ENCODE data around the gene GREB1.

Gene GREB1

DNA sequence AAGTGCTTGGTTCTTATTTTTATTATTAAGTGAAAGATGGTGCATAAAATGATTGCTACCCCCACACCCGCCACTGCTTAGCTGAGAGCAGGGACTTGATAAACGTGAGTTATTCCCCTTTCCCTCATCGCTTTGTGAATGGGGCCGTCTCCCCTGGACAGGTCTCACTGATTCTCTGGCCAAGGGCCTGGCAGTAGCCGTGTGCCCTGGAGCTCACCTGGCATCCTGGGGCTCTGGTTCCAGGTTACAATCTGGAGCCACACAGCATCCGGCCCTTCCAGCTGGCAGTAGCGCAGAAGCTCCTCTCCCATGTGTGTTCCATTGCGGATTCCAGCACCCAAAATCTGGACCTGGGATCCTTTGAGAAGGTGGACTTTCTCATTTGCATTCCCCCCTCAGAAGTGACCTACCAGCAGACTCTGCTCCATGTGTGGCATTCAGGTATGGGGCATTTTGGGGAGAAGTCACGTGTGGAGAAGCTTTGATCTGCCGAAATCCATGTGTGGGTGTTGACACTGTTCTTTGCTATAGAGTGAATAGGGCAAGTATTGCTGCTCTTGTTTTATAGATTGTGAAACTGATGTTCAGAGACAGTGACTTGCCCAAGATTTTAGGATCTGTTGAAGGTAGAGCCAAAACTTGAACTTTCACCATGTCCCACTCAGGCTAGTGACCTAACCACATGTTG is 63.8 kb downstream of the GREB1 start:
- DNase-seq (ENCODE audit: extremely low spot score), result no peak
- CTCF ChIA-PET, result no interaction called here
- TF ChIP-seq NFRKB (IDR thresholded peaks at IDR 0.05), result no peak
- TF ChIP-seq SUZ12 (IDR thresholded peaks at IDR 0.05), result no peak
- TF ChIP-seq ZNF384 (IDR thresholded peaks at IDR 0.05), result no peak
- TF ChIP-seq HDGF (IDR thresholded peaks at IDR 0.05; ENCODE audit: borderline replicate concordance), result no peak
- no peak for TF ChIP-seq L3MBTL2 (conservative IDR thresholded peaks at IDR 0.05)
- no peak for TF ChIP-seq ELF4 (IDR thresholded peaks at IDR 0.05)
- TF ChIP-seq FOXM1 (IDR thresholded peaks at IDR 0.05; ENCODE audit: borderline replicate concordance), result no peak
- no peak for TF ChIP-seq FOXA1 (IDR thresholded peaks at IDR 0.05)
- TF ChIP-seq FOXK2 (IDR thresholded peaks at IDR 0.05), result no peak
- no peak for TF ChIP-seq LEF1 (IDR thresholded peaks at IDR 0.05; ENCODE audit: borderline replicate concordance)
- TF ChIP-seq SP1 (IDR thresholded peaks at IDR 0.05), result no peak
- TF ChIP-seq, protein P1, sequence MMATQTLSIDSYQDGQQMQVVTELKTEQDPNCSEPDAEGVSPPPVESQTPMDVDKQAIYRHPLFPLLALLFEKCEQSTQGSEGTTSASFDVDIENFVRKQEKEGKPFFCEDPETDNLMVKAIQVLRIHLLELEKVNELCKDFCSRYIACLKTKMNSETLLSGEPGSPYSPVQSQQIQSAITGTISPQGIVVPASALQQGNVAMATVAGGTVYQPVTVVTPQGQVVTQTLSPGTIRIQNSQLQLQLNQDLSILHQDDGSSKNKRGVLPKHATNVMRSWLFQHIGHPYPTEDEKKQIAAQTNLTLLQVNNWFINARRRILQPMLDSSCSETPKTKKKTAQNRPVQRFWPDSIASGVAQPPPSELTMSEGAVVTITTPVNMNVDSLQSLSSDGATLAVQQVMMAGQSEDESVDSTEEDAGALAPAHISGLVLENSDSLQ (IDR thresholded peaks at IDR 0.05), result no peak
- no peak for TF ChIP-seq ARNT (IDR thresholded peaks at IDR 0.05)
- no peak for TF ChIP-seq BHLHE40 (IDR thresholded peaks at IDR 0.05; ENCODE audit: borderline replicate concordance)
- POLR2A ChIA-PET, result no interaction called here

DNA sequence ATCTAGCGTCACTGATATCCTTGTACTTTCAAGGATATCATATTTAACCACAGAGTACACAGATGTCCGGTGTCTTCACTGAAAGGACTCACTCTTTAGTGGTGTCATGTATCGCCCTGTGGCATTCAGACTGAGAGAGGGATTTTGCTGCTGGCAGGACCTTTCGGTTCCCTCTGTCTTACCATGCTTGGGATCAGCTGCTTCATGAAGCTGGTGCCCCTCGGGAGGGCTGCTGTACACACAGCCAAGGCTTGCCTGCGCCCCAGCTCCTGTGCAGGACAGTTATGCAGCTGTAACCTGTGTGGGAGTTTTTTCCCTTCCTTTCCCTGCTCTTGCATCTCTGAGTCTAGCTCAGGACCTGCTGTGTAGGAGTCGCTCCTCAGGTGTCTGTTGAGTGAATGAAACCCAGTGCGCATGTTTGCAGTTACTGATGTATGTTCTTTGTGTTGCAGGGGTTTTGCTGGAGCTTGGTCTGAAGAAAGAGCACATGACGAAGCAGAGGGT is 64.4 kb downstream of the GREB1 start:
- POLR2A ChIA-PET, result no interaction called here
- TF ChIP-seq CTBP1 (IDR thresholded peaks at IDR 0.05; ENCODE audit: borderline replicate concordance), result no peak
- TF ChIP-seq LEF1 (IDR thresholded peaks at IDR 0.05; ENCODE audit: borderline replicate concordance), result no peak
- TF ChIP-seq SP1 (IDR thresholded peaks at IDR 0.05), result no peak
- no peak for TF ChIP-seq FOXA1 (IDR thresholded peaks at IDR 0.05)
- CTCF ChIA-PET, result no interaction called here
- no peak for DNase-seq (ENCODE audit: extremely low spot score)

DNA sequence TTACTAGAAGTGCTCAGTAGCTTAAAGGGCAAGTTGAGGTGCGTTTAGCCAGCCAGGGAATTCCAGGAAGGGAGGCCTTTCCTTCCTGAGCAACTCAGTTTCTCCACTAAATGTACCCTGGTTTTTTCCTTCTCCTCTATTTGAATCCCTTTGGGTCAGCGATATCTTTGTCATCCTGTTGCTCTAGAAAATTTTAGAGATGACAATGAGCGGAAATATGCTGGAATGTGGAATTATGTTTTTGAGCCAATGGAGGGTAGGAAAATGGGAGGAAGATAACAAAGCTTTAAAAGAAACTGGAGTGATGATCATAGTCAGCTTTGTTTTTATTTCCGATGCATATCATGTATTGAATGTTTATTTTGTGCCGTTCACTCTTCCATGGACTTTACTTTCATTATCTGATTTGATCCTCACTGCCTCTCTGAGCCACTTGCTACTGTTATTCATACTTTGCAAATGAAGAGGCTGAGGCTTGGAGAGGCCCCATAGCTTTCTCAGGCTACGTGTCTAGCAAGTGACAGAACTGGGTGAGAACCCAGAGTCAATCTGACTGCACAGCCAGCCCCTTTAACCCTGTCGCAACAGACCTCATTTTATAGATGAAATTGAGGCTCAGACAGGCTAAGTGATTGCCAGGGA is 68.8 kb downstream of the GREB1 start:
- ChIA-PET CTCF (interaction anchor here (1.5 to 1.6 kb wide), 2 partner anchors 18 to 21 kb away, joined by 3 to 4 read pairs; no protein-coding TSS in a partner anchor), POLR2A (no interaction called here)
- no peak for TF ChIP-seq ARNT (IDR thresholded peaks at IDR 0.05)
- no peak for TF ChIP-seq CTBP1 (IDR thresholded peaks at IDR 0.05; ENCODE audit: borderline replicate concordance)
- no peak for TF ChIP-seq L3MBTL2 (conservative IDR thresholded peaks at IDR 0.05)
- no peak for TF ChIP-seq BHLHE40 (IDR thresholded peaks at IDR 0.05; ENCODE audit: borderline replicate concordance)
- TF ChIP-seq NFRKB (IDR thresholded peaks at IDR 0.05), result no peak
- DNase-seq (ENCODE audit: extremely low spot score), result no peak

DNA sequence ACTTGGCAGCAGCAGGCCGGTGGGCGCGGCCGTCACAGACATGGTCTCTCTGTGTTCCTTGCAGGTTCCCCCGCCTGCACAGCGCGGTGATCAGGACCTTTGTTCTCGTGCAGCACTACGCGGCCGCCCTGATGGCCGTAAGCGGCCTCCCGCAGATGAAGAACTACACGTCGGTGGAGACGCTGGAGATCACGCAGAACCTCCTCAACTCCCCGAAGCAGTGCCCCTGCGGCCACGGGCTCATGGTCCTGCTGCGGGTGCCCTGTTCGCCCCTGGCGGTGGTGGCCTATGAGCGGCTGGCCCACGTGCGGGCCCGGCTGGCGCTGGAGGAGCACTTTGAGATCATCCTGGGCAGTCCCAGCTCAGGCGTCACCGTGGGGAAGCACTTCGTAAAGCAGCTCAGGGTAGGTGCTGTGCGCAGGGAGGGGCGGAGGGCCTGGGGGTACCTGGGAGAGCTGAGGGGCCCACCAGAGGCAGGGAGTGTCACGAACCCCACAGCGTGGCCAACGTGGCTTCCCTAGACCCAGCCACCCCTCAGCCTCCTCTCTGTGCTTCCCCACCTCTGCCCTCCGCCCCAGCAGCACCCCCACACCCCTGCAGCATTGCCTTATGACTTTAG is 76.9 kb downstream of the GREB1 start:
- ChIA-PET CTCF (no interaction called here), POLR2A (no interaction called here)
- no peak for TF ChIP-seq L3MBTL2 (conservative IDR thresholded peaks at IDR 0.05)
- TF ChIP-seq SP1 (IDR thresholded peaks at IDR 0.05), result no peak
- TF ChIP-seq ELF4 (IDR thresholded peaks at IDR 0.05), result no peak
- TF ChIP-seq FOXA1 (IDR thresholded peaks at IDR 0.05), result no peak
- no peak for TF ChIP-seq BHLHE40 (IDR thresholded peaks at IDR 0.05; ENCODE audit: borderline replicate concordance)
- no peak for DNase-seq (ENCODE audit: extremely low spot score)

DNA sequence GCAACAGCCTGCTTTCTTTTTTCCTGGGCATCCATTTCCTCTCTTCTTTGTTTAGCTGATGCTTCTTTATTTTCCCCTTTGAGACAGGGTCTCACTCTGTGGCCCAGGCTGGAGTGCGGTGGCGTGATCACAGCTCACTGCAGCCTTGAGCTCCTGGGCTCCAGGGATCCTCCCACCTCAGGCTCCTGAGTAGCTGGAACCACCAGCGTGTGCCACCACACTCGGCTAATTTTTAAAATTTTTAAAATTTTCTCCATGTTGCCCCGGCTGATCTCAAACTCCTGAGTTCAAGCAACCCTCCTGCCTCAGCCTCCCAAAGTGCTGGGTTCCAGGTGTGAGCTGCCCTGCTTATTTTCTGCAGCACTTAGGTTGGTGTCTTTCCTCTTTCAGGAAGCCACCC is 77.4 kb downstream of the GREB1 start:
- ChIA-PET CTCF (no interaction called here), POLR2A (no interaction called here)
- no peak for DNase-seq (ENCODE audit: extremely low spot score)

DNA sequence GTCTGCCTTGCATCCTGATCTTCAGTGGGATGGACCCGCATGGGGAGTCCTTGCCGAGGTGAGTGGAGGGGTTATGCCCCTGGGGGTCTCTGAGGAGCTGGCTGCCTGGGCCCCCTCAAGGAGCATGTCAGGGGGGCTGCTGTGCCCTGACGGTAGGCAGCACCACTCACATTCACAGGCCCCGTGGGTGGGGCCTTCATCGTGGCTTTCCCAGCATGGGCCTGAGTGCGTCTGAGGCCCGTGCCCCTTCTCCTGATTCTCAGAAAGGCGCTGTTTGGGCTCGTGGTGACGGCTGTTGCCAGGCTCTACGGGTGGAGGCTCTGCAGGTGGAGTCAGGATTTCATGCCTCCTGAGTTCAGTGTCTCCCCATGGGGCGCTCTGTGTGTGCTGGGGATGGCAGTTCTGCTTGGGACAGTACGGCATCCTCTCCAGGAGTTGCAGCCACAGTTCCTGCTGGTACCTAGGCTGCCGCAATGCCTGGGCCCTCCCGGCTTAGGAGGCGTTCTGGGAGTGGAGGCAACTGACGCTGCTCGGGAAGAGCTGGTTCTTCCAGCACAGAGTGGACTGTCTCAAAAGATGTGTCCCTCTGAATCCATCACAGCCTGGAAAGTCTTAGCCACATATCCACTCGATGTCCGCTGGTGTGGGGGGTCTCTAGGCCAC is 78.8 kb downstream of the GREB1 start:
- ChIA-PET CTCF (no interaction called here), POLR2A (no interaction called here)
- DNase-seq (ENCODE audit: extremely low spot score), result no peak
- TF ChIP-seq BHLHE40 (IDR thresholded peaks at IDR 0.05; ENCODE audit: borderline replicate concordance) (no peak), LEF1 (IDR thresholded peaks at IDR 0.05; ENCODE audit: borderline replicate concordance) (no peak), ZNF384 (IDR thresholded peaks at IDR 0.05) (no peak), HDGF (IDR thresholded peaks at IDR 0.05; ENCODE audit: borderline replicate concordance) (no peak), FOXM1 (IDR thresholded peaks at IDR 0.05; ENCODE audit: borderline replicate concordance) (no peak), NFRKB (IDR thresholded peaks at IDR 0.05) (no peak), TARDBP (IDR thresholded peaks at IDR 0.05) (no peak), ARNT (IDR thresholded peaks at IDR 0.05) (no peak), SUZ12 (IDR thresholded peaks at IDR 0.05) (no peak), SP1 (IDR thresholded peaks at IDR 0.05) (no peak), FOXK2 (IDR thresholded peaks at IDR 0.05) (no peak), L3MBTL2 (conservative IDR thresholded peaks at IDR 0.05) (no peak), ELF4 (IDR thresholded peaks at IDR 0.05) (no peak), CTBP1 (IDR thresholded peaks at IDR 0.05; ENCODE audit: borderline replicate concordance) (no peak), FOXA1 (IDR thresholded peaks at IDR 0.05) (no peak)
- TF ChIP-seq, protein P1 (IDR thresholded peaks at IDR 0.05), result no peak

More for the DNA sequence above, 77.4 kb downstream of the GREB1 start:
- TF ChIP-seq FOXK2 (IDR thresholded peaks at IDR 0.05) (no peak), NFRKB (IDR thresholded peaks at IDR 0.05) (no peak), BHLHE40 (IDR thresholded peaks at IDR 0.05; ENCODE audit: borderline replicate concordance) (no peak), TARDBP (IDR thresholded peaks at IDR 0.05) (no peak), SP1 (IDR thresholded peaks at IDR 0.05) (no peak), CTBP1 (IDR thresholded peaks at IDR 0.05; ENCODE audit: borderline replicate concordance) (no peak)

Data from HEK293T (cell line).